PC-3 (cell line): Measurements from ENCODE around the gene SPHK2. TPM values are rescaled to one million over a fixed set of nuclear protein-coding genes. Genes with fewer than 3 reads are reported as not detected.

Experiments used
- ATAC-seq: fragments of 200-7000 bp; cut with Tn5 transposase; 2 replicates; pipeline ENCODE4 v1.9.1; 2020; ENCODE audit warnings: mild to moderate bottlenecking, moderate library complexity
- BruUV-seq: library from RNA; stranded (reverse); fragments of 400-500 nt; replicated peaks from 2 replicates; lab custom pipeline; 2021; lab: Mats Ljungman, UMichigan
- CTCF ChIA-PET: fragments of 300-600 bp; sonication (Branson Sonifier 250); formaldehyde crosslinking; loops from one replicate; lab custom pipeline; 2022; ENCODE audit warnings: antibody characterized with exemption; lab: Charles Lee
- POLR2A ChIA-PET: fragments of 300-600 bp; sonication (Branson Sonifier 250); formaldehyde crosslinking; loops from one replicate; lab custom pipeline; 2022; ENCODE audit warnings: antibody characterized with exemption; ENCODE audit not compliant: unreplicated experiment; lab: Charles Lee
- DNase-seq: peaks from one replicate; pipeline ENCODE4 v3.0.0-alpha.2; 2015
- H2AFZ ChIP-seq: fragments of 300-600 bp; sonication (generic); 2 replicates; pipeline ENCODE4 v1.6.0; 2016; ENCODE audit warnings: antibody characterized with exemption, low read length
- H3F3A ChIP-seq: fragments of 300-600 bp; sonication (generic); one replicate; pipeline ENCODE4 v1.6.0; 2017; ENCODE audit warnings: antibody characterized with exemption, low read length, control low read depth, mild to moderate bottlenecking; ENCODE audit not compliant: unreplicated experiment
- H3K27ac ChIP-seq: fragments of 300-600 bp; sonication (generic); 2 replicates; pipeline ENCODE4 v1.5.1; 2016; ENCODE audit warnings: mild to moderate bottlenecking, low read length
- H3K27me3 ChIP-seq: fragments of 300-600 bp; sonication (generic); 2 replicates; pipeline ENCODE4 v1.6.1; 2016; ENCODE audit warnings: low read length, mixed read lengths
- H3K36me3 ChIP-seq: fragments of 300-600 bp; sonication (generic); 2 replicates; pipeline ENCODE4 v1.6.1; 2016; ENCODE audit warnings: low read depth, mixed run types, low read length, mixed read lengths
- H3K4me1 ChIP-seq: fragments of 300-600 bp; sonication (generic); 2 replicates; pipeline ENCODE4 v1.5.1; 2016; ENCODE audit warnings: low read length; ENCODE audit not compliant: insufficient read depth
- H3K4me2 ChIP-seq: fragments of 300-600 bp; sonication (generic); 2 replicates; pipeline ENCODE4 v1.6.0; 2016; ENCODE audit warnings: low read length
- H3K4me3 ChIP-seq: fragments of 300-600 bp; sonication (generic); 2 replicates; pipeline ENCODE4 v1.5.1; 2016; ENCODE audit warnings: mild to moderate bottlenecking, low read length, mixed read lengths
- H3K79me2 ChIP-seq: fragments of 300-600 bp; sonication (generic); 2 replicates; pipeline ENCODE4 v1.6.1; 2017; ENCODE audit warnings: low read length, mixed read lengths
- H3K9ac ChIP-seq: fragments of 300-600 bp; sonication (generic); 2 replicates; pipeline ENCODE4 v1.6.0; 2016; ENCODE audit warnings: mild to moderate bottlenecking, low read length
- H3K9me2 ChIP-seq: fragments of 300-600 bp; sonication (generic); replicated peaks from 2 replicates; pipeline ENCODE4 v1.6.1; 2016; ENCODE audit warnings: mixed run types, low read length, mixed read lengths
- H3K9me3 ChIP-seq: fragments of 300-600 bp; sonication (generic); 2 replicates; pipeline ENCODE4 v1.6.1; 2016; ENCODE audit warnings: low read length, mixed read lengths
- H4K20me1 ChIP-seq: fragments of 300-600 bp; sonication (generic); 2 replicates; pipeline ENCODE4 v1.6.1; 2016; ENCODE audit warnings: low read length, mixed read lengths
- CTCF ChIP-seq: fragments of 300-600 bp; sonication (generic); conservative IDR thresholded peaks from 2 replicates; pipeline ENCODE4 v1.5.1; 2017; ENCODE audit warnings: antibody characterized with exemption, low read depth, mild to moderate bottlenecking, low read length
- EZH2 ChIP-seq: fragments of 300-600 bp; sonication (generic); IDR thresholded peaks from one replicate; pipeline ENCODE4 v1.6.1; 2017; ENCODE audit warnings: antibody characterized with exemption, mild to moderate bottlenecking, low read length; ENCODE audit not compliant: unreplicated experiment
- EZH2phosphoT487 ChIP-seq: fragments of 300-600 bp; sonication (generic); IDR thresholded peaks from 2 replicates; pipeline ENCODE4 v1.6.1; 2018; ENCODE audit warnings: mild to moderate bottlenecking, antibody characterized with exemption, low read length, borderline replicate concordance
- intact Hi-C: fragments of 100-400 bp; cut with micrococcal nuclease; formaldehyde crosslinking; loops from 2 replicates; pipeline ENCODE4 v1.9.0; 2023
- total RNA-seq: library from RNA; depleted of rRNA; stranded (reverse); fragments of >200 nt; gene quantifications from 2 replicates; pipeline ENCODE4 v1.2.3, GENCODE V29; 2014

Gene SPHK2
- total RNA-seq, 1 experiment from 2014 or later = 8.5 TPM

GRCh38 chr19:48644839-48645619 lies 25.7 kb downstream of the SPHK2 start:
- TF ChIP-seq EZH2phosphoT487 (no peak), CTCF (no peak), EZH2 (no peak)
- CTCF ChIA-PET = interaction anchor here (0.7 to 1.4 kb wide), 4 partner anchors 12 to 140 kb away, joined by 3 to 8 read pairs (median 6); no protein-coding TSS in a partner anchor
- H3K9me2 ChIP-seq = no peaks in the 10 kb centered on the region
- no peaks in the 10 kb centered on the region for H3K9me3 ChIP-seq
- DNase-seq (peak; percentile 63), ATAC-seq (peak; percentile 59)
- POLR2A ChIA-PET = interaction anchor here (0.6 kb wide), 2 partner anchors 26 to 69 kb away, joined by 3 read pairs; partner anchors contain the start of genes RPL18 and SPHK2
- H3K4me3 ChIP-seq = peak overlapping the region; percentile 70
- BruUV-seq = no TSS peak
- no peak overlapping the region for H3K27ac ChIP-seq
- no peaks in the 10 kb centered on the region for H3K79me2 ChIP-seq
- intact Hi-C loops = no loop called here
- H3K9ac ChIP-seq = no peak overlapping the region
- H3K4me2 ChIP-seq = peak overlapping the region; percentile 92
- peaks cover 6% of the 10 kb centered on the region; the same call in 1 of the 2 replicates for H3K4me1 ChIP-seq
- H4K20me1 ChIP-seq = no peaks in the 10 kb centered on the region
- no peaks in the 10 kb centered on the region for H3K36me3 ChIP-seq
- H3F3A ChIP-seq = no peaks in the 10 kb centered on the region
- peak overlapping the region; percentile 96 for H2AFZ ChIP-seq
- H3K27me3 ChIP-seq = no peaks in the 10 kb centered on the region

GRCh38 chr19:48645620-48646000 lies 26.3 kb downstream of the SPHK2 start:
- DNase-seq (peak; percentile 4), ATAC-seq (peak; percentile 8)
- CTCF ChIA-PET = interaction anchor here (0.6 to 1.4 kb wide), 5 partner anchors 9 to 140 kb away, joined by 3 to 8 read pairs (median 5); partner anchors contain the start of gene DBP
- BruUV-seq = no TSS peak
- peak overlapping the region; percentile 70 for H3K4me3 ChIP-seq
- H3K27ac ChIP-seq = no peak overlapping the region
- H3K9me2 ChIP-seq = no peaks in the 10 kb centered on the region
- no peaks in the 10 kb centered on the region for H3K79me2 ChIP-seq
- intact Hi-C loops = no loop called here
- POLR2A ChIA-PET = interaction anchor here (0.6 kb wide), 1 partner anchor 69 kb away, joined by 3 read pairs; no protein-coding TSS in a partner anchor
- H3K4me1 ChIP-seq = peaks cover 6% of the 10 kb centered on the region; the same call in 1 of the 2 replicates
- H4K20me1 ChIP-seq = no peaks in the 10 kb centered on the region
- no peaks in the 10 kb centered on the region for H3F3A ChIP-seq
- H3K4me2 ChIP-seq = peak overlapping the region; percentile 92
- no peaks in the 10 kb centered on the region for H3K36me3 ChIP-seq
- H2AFZ ChIP-seq = peak overlapping the region; percentile 96
- no peaks in the 10 kb centered on the region for H3K9me3 ChIP-seq
- TF ChIP-seq EZH2phosphoT487 (no peak), CTCF (no peak), EZH2 (no peak)
- H3K9ac ChIP-seq = peak overlapping the region; percentile 30; the same call in 1 of the 2 replicates
- no peaks in the 10 kb centered on the region for H3K27me3 ChIP-seq
